Raji (cell line): ENCODE measurements around the gene LUC7L3.

Experiments
- POLR2A ChIP-seq: IDR thresholded peaks from 2 replicates; pipeline ENCODE4 v1.6.1; 2011; ENCODE audit warnings: low read depth, low read length, control low read depth; ENCODE audit not compliant: insufficient read depth

The LUC7L3 gene

DNA sequence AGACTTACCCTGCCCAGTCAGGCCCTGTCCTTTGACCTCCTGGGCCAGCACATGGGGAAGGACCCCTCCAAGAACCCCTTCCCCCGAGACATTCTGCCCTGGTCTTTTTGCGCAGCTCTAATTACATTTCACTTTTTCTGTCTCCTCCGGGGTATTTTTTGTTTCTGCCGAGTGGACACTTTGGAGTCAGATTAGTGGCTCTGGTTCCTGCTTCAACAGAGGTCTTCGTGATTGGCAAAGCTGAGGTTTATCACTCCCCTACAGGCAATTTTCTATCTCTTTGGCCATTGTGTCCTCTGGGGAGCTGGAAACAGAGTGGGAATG lies 35.2 kb upstream of the LUC7L3 start:
- no peak for TF ChIP-seq POLR2A

DNA sequence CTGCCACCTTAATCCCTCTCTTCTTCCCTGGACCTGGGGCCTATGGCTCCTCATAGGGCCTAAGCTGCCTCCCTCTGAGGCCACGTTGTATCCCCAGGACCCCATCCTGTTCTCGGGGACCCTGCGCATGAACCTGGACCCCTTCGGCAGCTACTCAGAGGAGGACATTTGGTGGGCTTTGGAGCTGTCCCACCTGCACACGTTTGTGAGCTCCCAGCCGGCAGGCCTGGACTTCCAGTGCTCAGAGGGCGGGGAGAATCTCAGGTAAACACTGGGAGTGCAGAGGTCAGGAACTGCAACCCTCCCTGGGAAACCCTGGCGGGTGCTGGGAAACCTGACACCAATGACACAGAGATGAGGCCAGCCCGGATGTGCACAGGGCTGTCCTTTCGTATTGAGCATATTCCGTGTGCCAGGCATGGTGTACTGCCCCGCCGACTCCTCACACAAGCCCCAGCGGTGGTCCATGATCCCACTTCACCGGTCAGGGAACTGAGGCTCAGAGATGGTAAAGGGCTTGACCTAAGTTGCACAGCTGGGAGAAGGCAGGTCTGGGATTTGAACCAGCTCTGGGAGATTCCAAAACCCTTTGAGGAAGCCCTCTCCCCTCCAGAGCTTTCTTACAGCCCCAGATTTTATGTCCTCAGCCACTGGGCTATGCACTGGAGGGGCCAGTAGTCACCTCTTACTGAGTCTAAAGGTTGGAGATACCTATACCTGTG lies 34.6 kb upstream of the LUC7L3 start:
- no peak for TF ChIP-seq POLR2A

DNA sequence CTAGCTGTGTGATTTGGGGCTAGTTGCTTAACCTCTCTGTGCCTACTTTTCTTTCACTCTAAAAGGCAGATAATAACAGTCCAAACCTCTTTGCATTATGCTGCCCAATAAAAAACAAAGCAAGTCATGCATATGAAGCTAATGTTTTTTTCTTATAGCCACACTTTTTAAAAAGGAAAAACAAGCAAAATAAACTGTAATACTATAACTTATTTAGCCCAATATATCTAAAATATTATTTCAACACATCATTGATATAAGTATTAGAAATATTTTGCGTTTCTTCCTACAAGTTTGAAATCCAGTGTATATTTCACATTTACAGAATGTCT lies 34.1 kb upstream of the LUC7L3 start:
- TF ChIP-seq POLR2A: no peak

DNA sequence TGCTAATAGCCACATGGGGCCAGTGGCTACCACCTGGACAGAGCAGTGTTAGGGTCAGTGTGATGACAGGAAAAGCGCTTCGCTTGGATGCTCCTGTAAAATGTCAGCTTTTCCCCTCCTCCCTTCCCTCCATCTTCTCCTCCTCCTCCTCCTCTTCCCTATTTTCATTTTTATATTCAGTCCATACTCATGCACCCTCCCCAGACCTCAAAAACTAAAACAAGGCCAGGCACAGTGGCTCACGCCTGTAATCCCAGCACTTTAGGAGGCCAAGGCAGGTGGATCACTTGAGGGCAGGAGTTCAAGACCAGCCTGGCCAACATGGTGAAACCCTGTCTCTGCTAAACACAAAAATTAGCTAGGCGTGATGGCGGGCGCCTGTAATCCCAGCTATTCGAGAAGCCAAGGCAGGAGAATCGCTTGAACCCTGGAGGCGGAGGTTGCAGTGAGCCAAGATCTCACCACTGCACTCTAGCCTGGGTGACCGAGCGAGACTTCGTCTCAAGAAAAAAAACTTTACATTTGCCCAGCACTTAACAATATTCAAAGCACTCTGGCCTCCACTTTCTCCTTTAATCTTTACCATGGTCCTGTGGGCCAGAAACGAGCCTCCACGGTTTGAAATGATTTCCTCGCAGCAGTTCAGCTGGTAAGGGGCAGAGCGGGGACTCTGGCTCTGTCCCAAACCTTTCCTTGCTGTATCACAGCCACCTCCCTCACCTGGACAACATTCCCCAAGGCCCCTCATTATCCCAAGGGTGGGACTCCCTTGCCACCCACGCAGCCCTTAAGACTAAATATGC lies 33.5 kb upstream of the LUC7L3 start:
- no peak for TF ChIP-seq POLR2A

GRCh38 chr17:50686494-50687199 lies 32.8 kb upstream of the LUC7L3 start:
- no peak for TF ChIP-seq POLR2A

- TF ChIP-seq POLR2A: no peak
Measured at GRCh38 chr17:50687200-50688066, 32.0 kb upstream of the LUC7L3 start.

- no peak for TF ChIP-seq POLR2A
Measured at GRCh38 chr17:50688245-50688644, 31.2 kb upstream of the LUC7L3 start.

DNA sequence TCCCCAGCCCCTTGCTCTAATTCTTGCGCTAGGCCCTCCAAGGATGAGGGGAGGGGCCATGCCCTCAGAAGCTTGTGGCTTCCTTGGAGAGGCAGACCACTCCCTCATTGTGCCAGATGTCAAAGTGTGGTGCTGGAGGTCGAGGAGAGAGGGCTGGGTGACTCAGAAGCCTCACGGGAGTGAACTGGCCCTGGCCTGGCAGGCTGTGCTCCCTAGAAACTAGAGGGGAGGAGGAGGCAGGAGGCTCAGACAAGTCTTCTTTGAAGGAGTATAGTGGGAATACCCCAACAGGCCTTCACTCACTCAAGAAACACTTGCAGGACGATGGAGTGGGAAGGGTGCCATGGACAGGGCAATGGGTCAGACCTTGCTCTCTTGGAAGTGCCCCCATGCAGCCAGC lies 30.2 kb upstream of the LUC7L3 start:
- TF ChIP-seq POLR2A: no peak

- no peak for TF ChIP-seq POLR2A
Measured at GRCh38 chr17:50689956-50690886, 29.2 kb upstream of the LUC7L3 start.

GRCh38 chr17:50690887-50691549 lies 28.4 kb upstream of the LUC7L3 start:
- TF ChIP-seq POLR2A: no peak

- no peak for TF ChIP-seq POLR2A
Measured at GRCh38 chr17:50691550-50692447, 27.6 kb upstream of the LUC7L3 start.

DNA sequence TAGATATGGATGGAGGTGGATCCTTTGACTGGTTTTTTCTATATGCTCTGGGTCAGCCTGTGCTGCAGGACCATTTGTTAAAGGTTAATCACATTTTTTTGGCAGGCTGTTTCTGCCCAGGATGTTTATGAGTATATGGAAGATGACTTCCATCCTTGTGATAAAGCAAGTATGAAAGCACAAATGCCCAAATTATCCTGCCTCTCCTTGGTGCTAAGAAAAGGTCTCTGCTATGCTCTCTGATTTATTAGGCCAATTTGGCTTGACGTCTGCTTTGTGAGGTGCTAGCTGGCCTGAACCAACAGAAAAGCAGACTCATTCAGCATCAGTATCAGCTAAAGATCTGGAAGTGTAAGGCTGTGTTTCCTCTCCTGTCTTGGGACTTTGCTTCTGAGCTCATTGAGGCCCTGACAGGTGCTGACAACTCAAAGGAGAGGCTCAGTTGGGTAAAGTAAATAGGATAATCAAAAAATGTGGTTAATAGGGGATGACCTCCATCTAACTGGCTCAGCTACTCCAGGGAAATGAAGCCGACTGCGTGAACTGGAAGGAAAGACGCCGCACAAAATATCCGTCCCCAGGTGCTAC lies 26.9 kb upstream of the LUC7L3 start:
- no peak for TF ChIP-seq POLR2A
